H1 (cell line): Measurements from ENCODE around the gene GRIK1. TPM values are rescaled to one million over a fixed set of nuclear protein-coding genes. Genes with fewer than 3 reads are reported as not detected.

Experiments used
- CTCF ChIA-PET: fragments of 300-600 bp; sonication (Branson Sonifier 250); formaldehyde crosslinking; loops from one replicate; lab custom pipeline; 2021; ENCODE audit not compliant: partially characterized antibody; lab: Charles Lee
- POLR2A ChIA-PET: fragments of 300-600 bp; sonication (Branson Sonifier 250); formaldehyde crosslinking; loops from one replicate; lab custom pipeline; 2021; ENCODE audit warnings: inconsistent platforms; ENCODE audit not compliant: partially characterized antibody; lab: Charles Lee
- DNase-seq, 2 experiments: peaks; one replicate each; pipeline versions ENCODE4 v3.0.0 to v3.0.0-alpha.2; 2010 to 2022; ENCODE audit warnings: low spot score in 2 of 2, low read depth in 1 of 2, mixed read lengths in 1 of 2
- FAIRE-seq: peaks from 2 replicates; lab custom pipeline; 2011; peaks lifted over from hg19 to GRCh38; lab: Jason Lieb, UNC
- H2AFZ ChIP-seq: 2 replicates; pipeline ENCODE4 v1.8.1; 2012; ENCODE audit warnings: low read length, inconsistent platforms
- H2AK5ac ChIP-seq: 2 replicates; pipeline ENCODE4 v1.6.1; 2013; ENCODE audit warnings: low read depth, low read length
- H2BK120ac ChIP-seq: replicated peaks from 2 replicates; pipeline ENCODE3; 2013; ENCODE audit warnings: low read depth, low read length, inconsistent platforms
- H2BK12ac ChIP-seq: 2 replicates; pipeline ENCODE4 v1.6.1; 2013; ENCODE audit warnings: low read depth, low read length
- H2BK15ac ChIP-seq: 2 replicates; pipeline ENCODE4 v1.6.1; 2013; ENCODE audit warnings: low read length
- H2BK20ac ChIP-seq: 2 replicates; pipeline ENCODE4 v1.6.1; 2013; ENCODE audit warnings: low read length
- H2BK5ac ChIP-seq: 2 replicates; pipeline ENCODE4 v1.6.1; 2013; ENCODE audit warnings: low read depth, low read length
- H3K14ac ChIP-seq: 2 replicates; pipeline ENCODE4 v1.6.1; 2013; ENCODE audit warnings: inconsistent platforms; ENCODE audit not compliant: insufficient read length
- H3K18ac ChIP-seq: 2 replicates; pipeline ENCODE4 v1.6.1; 2013; ENCODE audit warnings: low read length; ENCODE audit errors: extremely low read depth
- H3K23ac ChIP-seq: 2 replicates; pipeline ENCODE4 v1.6.1; 2013; ENCODE audit warnings: inconsistent platforms; ENCODE audit not compliant: insufficient read length
- H3K23me2 ChIP-seq: 2 replicates; pipeline ENCODE4 v1.6.1; 2013; ENCODE audit warnings: low read depth, low read length
- H3K27ac ChIP-seq: 2 replicates; pipeline ENCODE4 v1.6.1; 2011; ENCODE audit warnings: low read depth, low read length, inconsistent platforms
- H3K27me3 ChIP-seq, 4 experiments: replicated peaks in 1 of 4; 1 replicate in 1 of 4; 2 replicates in 3 of 4; pipeline versions ENCODE4 v1.6.1 to v1.8.1; 2011 to 2013; ENCODE audit warnings: low read length in 3 of 4, mild to moderate bottlenecking in 3 of 4, inconsistent platforms in 2 of 4, mixed read lengths in 2 of 4, moderate library complexity in 1 of 4; ENCODE audit not compliant: control insufficient read depth in 3 of 4, insufficient read depth in 3 of 4; ENCODE audit errors: extremely low read depth in 1 of 4
- H3K36me3 ChIP-seq, 4 experiments: 2 replicates each; pipeline versions ENCODE4 v1.6.1 to v1.8.1; 2011 to 2013; ENCODE audit warnings: mild to moderate bottlenecking in 4 of 4, low read length in 3 of 4, moderate library complexity in 2 of 4, control low read depth in 1 of 4, inconsistent platforms in 1 of 4; ENCODE audit not compliant: insufficient read depth in 4 of 4, control insufficient read depth in 2 of 4
- H3K4ac ChIP-seq: replicated peaks from 2 replicates; pipeline ENCODE3; 2013; ENCODE audit warnings: low read length, low read depth, mixed read lengths, inconsistent platforms; ENCODE audit not compliant: insufficient read length
- H3K4me1 ChIP-seq, 4 experiments: replicated peaks in 1 of 4; 1 replicate in 1 of 4; 2 replicates in 3 of 4; pipeline versions ENCODE4 v1.6.1 to v1.8.1; 2011 to 2013; ENCODE audit warnings: low read length in 3 of 4, inconsistent platforms in 2 of 4, mixed read lengths in 1 of 4; ENCODE audit not compliant: insufficient read depth in 4 of 4, control insufficient read depth in 3 of 4
- H3K4me2 ChIP-seq, 2 experiments: 2 replicates each; pipeline versions ENCODE4 v1.6.1 to v1.8.1; 2011 to 2013; ENCODE audit warnings: low read depth in 2 of 2, low read length in 2 of 2, control low read depth in 1 of 2, inconsistent platforms in 1 of 2, mild to moderate bottlenecking in 1 of 2; ENCODE audit not compliant: insufficient read depth in 1 of 2
- H3K4me3 ChIP-seq, 4 experiments: fragments of 200-600, 300-600 bp in 1 of 4; sonication (generic), shearing (Covaris generic), sonication (Bioruptor Twin) in 1 of 4; 2 replicates each; pipeline versions ENCODE4 v1.5.1 to v1.8.1; 2011 to 2016; ENCODE audit warnings: low read length in 4 of 4, low read depth in 3 of 4, control low read depth in 2 of 4, inconsistent platforms in 2 of 4, mild to moderate bottlenecking in 2 of 4, mixed read lengths in 1 of 4, moderate library complexity in 1 of 4; ENCODE audit not compliant: insufficient read depth in 2 of 4; ENCODE audit errors: extremely low read depth in 1 of 4
- H3K56ac ChIP-seq: replicated peaks from 2 replicates; pipeline ENCODE3; 2013; ENCODE audit warnings: low read depth, mild to moderate bottlenecking, mixed read lengths, low read length, inconsistent platforms; ENCODE audit not compliant: insufficient read length
- H3K79me1 ChIP-seq: 2 replicates; pipeline ENCODE4 v1.6.1; 2013; ENCODE audit warnings: low read depth, low read length, control low read depth
- H3K79me2 ChIP-seq, 2 experiments: 2 replicates each; pipeline versions ENCODE4 v1.6.1 to v1.8.1; 2012 to 2013; ENCODE audit warnings: low read length in 2 of 2, mild to moderate bottlenecking in 2 of 2, inconsistent platforms in 1 of 2; ENCODE audit not compliant: insufficient read depth in 2 of 2, control insufficient read depth in 1 of 2
- H3K9ac ChIP-seq, 4 experiments: replicated peaks in 1 of 4; 1 replicate in 1 of 4; 2 replicates in 3 of 4; pipeline versions ENCODE4 v1.6.1 to v1.8.1; 2011 to 2013; ENCODE audit warnings: low read depth in 3 of 4, low read length in 3 of 4, control low read depth in 2 of 4, mild to moderate bottlenecking in 2 of 4, moderate library complexity in 2 of 4, inconsistent platforms in 1 of 4; ENCODE audit errors: extremely low read depth in 1 of 4
- H3K9me3 ChIP-seq, 2 experiments: 2 replicates each; pipeline versions ENCODE4 v1.6.1 to v1.8.1; 2012 to 2013; ENCODE audit warnings: mild to moderate bottlenecking in 2 of 2, moderate library complexity in 2 of 2, control low read depth in 1 of 2, inconsistent platforms in 1 of 2, low read depth in 1 of 2, low read length in 1 of 2, mixed read lengths in 1 of 2; ENCODE audit not compliant: insufficient read depth in 2 of 2
- H4K20me1 ChIP-seq, 2 experiments: replicated peaks in 1 of 2; 2 replicates each; pipeline versions ENCODE3 to v1.8.1; 2011 to 2013; ENCODE audit warnings: inconsistent platforms in 2 of 2, low read length in 2 of 2, mild to moderate bottlenecking in 1 of 2; ENCODE audit not compliant: insufficient read depth in 2 of 2, control insufficient read depth in 1 of 2
- H4K5ac ChIP-seq: 2 replicates; pipeline ENCODE4 v1.6.1; 2013; ENCODE audit warnings: low read length, low read depth, mixed read lengths, inconsistent platforms; ENCODE audit not compliant: insufficient read length
- H4K8ac ChIP-seq: 2 replicates; pipeline ENCODE4 v1.8.0; 2013; ENCODE audit warnings: mild to moderate bottlenecking, moderate library complexity, low read length, inconsistent platforms; ENCODE audit not compliant: insufficient read depth; ENCODE audit errors: extremely low read depth
- H4K91ac ChIP-seq: replicated peaks from 2 replicates; pipeline ENCODE3; 2013; ENCODE audit warnings: low read length, mixed read lengths, inconsistent platforms; ENCODE audit not compliant: insufficient read length
- CEBPB ChIP-seq: IDR thresholded peaks from 2 replicates; pipeline ENCODE4 v1.6.1; 2012; ENCODE audit warnings: low read depth, low read length
- CREB1 ChIP-seq: IDR thresholded peaks from 2 replicates; pipeline ENCODE4 v1.6.1; 2012; ENCODE audit warnings: inconsistent platforms
- FOSL1 ChIP-seq: IDR thresholded peaks from 2 replicates; pipeline ENCODE4 v1.6.1; 2011; ENCODE audit warnings: mild to moderate bottlenecking, low read depth, low read length, moderate library complexity; ENCODE audit not compliant: insufficient read depth
- GABPA ChIP-seq: IDR thresholded peaks from 2 replicates; pipeline ENCODE4 v1.6.1; 2011; ENCODE audit warnings: mild to moderate bottlenecking, low read length, moderate library complexity, borderline replicate concordance; ENCODE audit not compliant: insufficient read depth
- KDM1A ChIP-seq: fragments of 200-600, 300-600 bp; sonication (generic); IDR thresholded peaks from 2 replicates; pipeline ENCODE4 v1.7.1; 2016; ENCODE audit warnings: mild to moderate bottlenecking, low read length, borderline replicate concordance
- PHF8 ChIP-seq: fragments of 200-600 bp; sonication (generic); conservative IDR thresholded peaks from 2 replicates; pipeline ENCODE4 v1.7.1; 2012; ENCODE audit warnings: low read depth, mild to moderate bottlenecking, inconsistent platforms, low read length, moderate library complexity
- RAD21 ChIP-seq, 2 experiments: IDR thresholded peaks in 1 of 2; conservative IDR thresholded peaks in 1 of 2; 2 replicates each; pipeline ENCODE4 v1.6.1; 2011; ENCODE audit warnings: low read depth in 2 of 2, low read length in 2 of 2, improper control_type of control experiment in 1 of 2, inconsistent platforms in 1 of 2, mild to moderate bottlenecking in 1 of 2, moderate library complexity in 1 of 2
- RFX5 ChIP-seq: IDR thresholded peaks from 2 replicates; pipeline ENCODE4 v1.6.1; 2011; ENCODE audit warnings: low read depth, low read length, improper control_type of control experiment, borderline replicate concordance
- RNF2 ChIP-seq: fragments of 200-900, 300-1000 bp; sonication (generic); IDR thresholded peaks from 2 replicates; pipeline ENCODE4 v1.7.1; 2016; ENCODE audit warnings: borderline replicate concordance, low read depth, mild to moderate bottlenecking, antibody characterized with exemption, low read length; ENCODE audit not compliant: poor library complexity, severe bottlenecking; ENCODE audit errors: missing control alignments
- SIN3A ChIP-seq, 2 experiments: IDR thresholded peaks in 1 of 2; conservative IDR thresholded peaks in 1 of 2; 2 replicates each; pipeline ENCODE4 v1.6.1; 2011 to 2012; ENCODE audit warnings: low read length in 2 of 2, improper control_type of control experiment in 1 of 2, low read depth in 1 of 2, mild to moderate bottlenecking in 1 of 2
- SP1 ChIP-seq: IDR thresholded peaks from 2 replicates; pipeline ENCODE4 v1.6.1; 2011; ENCODE audit warnings: low read depth, low read length
- TAF1 ChIP-seq: IDR thresholded peaks from 2 replicates; pipeline ENCODE4 v1.6.1; 2011; ENCODE audit warnings: mild to moderate bottlenecking, low read depth, low read length
- WGBS, 2 experiments: shearing (Covaris generic) in 1 of 2; methylation state at CpG; one replicate each; pipeline versions ENCODE4 v1.1.6 to v1.1.7; 2013 to 2015; ENCODE audit warnings: low lambda C conversion rate in 2 of 2, mixed read lengths in 2 of 2, inconsistent platforms in 1 of 2, low coverage in 1 of 2, missing lambda C conversion rate in 1 of 2; ENCODE audit not compliant: insufficient replicate concordance in 2 of 2, insufficient coverage in 1 of 2, insufficient read length in 1 of 2; ENCODE audit errors: extremely low coverage in 1 of 2, missing lambda C conversion rate in 1 of 2; 5-methylcytosine and 5-hydroxymethylcytosine counted together
- polyA plus RNA-seq, 7 experiments: library from polyadenylated mRNA; depleted of rRNA in 3 of 7; stranded (reverse) in 5 of 7; unstranded in 2 of 7; fragments of >200 nt in 5 of 7; fragments of 200-250 nt in 2 of 7; gene quantifications; 1 replicate in 5 of 7; 2 replicates in 1 of 7; 4 replicates in 1 of 7; pipeline versions ENCODE4 v1.2.1 to v1.2.3, GENCODE V29; 2011 to 2013; ENCODE audit warnings: missing spikeins in 2 of 7, mixed read lengths in 2 of 7
- total RNA-seq: library from RNA; stranded (reverse); fragmentation: NEBNext Ultra II Directional; extraction: Animal tissue kit (Norgen Biotek cat#: 25700); gene quantifications from 2 replicates; pipeline ENCODE4 v1.2.1, GENCODE V29; 2021

The GRIK1 gene
- total and polyA plus RNA-seq, 2 of the 8 experiments (the other 6 are each of a cell fraction or from before 2014, with no cell fraction given) = 0.11 to 0.32 TPM

GRCh38 chr21:29660047-29660720, 279.6 kb downstream of the GRIK1 start:
- ChIA-PET CTCF (no interaction called here), POLR2A (no interaction called here)
- H3K79me2 ChIP-seq = no peaks in the 10 kb centered on the region
- no peak overlapping the region for H2BK15ac ChIP-seq
- no peak overlapping the region for H3K4me2 ChIP-seq
- H4K8ac ChIP-seq = no peak overlapping the region
- H2AFZ ChIP-seq = no peak overlapping the region
- no peak overlapping the region for H2BK5ac ChIP-seq
- H3K9me3 ChIP-seq = no peaks in the 10 kb centered on the region
- no peak overlapping the region for H2BK20ac ChIP-seq
- no peak overlapping the region for H4K5ac ChIP-seq
- no peak overlapping the region for H3K9ac ChIP-seq
- H2BK120ac ChIP-seq = no peak overlapping the region
- H4K91ac ChIP-seq = no peak overlapping the region
- H3K4ac ChIP-seq = no peak overlapping the region
- H3K4me3 ChIP-seq = no peak overlapping the region
- H3K27me3 ChIP-seq = no peaks in the 10 kb centered on the region
- TF ChIP-seq RFX5 = no peak
- no peak for TF ChIP-seq CEBPB
- TF ChIP-seq PHF8 = no peak
- no peak for TF ChIP-seq RAD21 (IDR thresholded peaks at IDR 0.05 in 1 of 2, conservative IDR thresholded peaks at IDR 0.05 in 1 of 2; ENCODE audit: low read depth in 2 of 2, low read length in 2 of 2)
- no peak for TF ChIP-seq FOSL1
- TF ChIP-seq SIN3A (conservative IDR thresholded peaks at IDR 0.05 in 1 of 2, IDR thresholded peaks at IDR 0.05 in 1 of 2; ENCODE audit: low read depth in 1 of 2, low read length in 2 of 2) = no peak
- no peak for TF ChIP-seq CREB1
- TF ChIP-seq GABPA = no peak
- no peak for TF ChIP-seq SP1
- TF ChIP-seq RNF2 = no peak
- TF ChIP-seq KDM1A = no peak
- no peak for TF ChIP-seq TAF1
- no peaks in the 10 kb centered on the region for H4K20me1 ChIP-seq
- FAIRE-seq = no peak
- no peak overlapping the region for H2AK5ac ChIP-seq
- H3K56ac ChIP-seq = no peak overlapping the region
- H3K79me1 ChIP-seq = no peaks in the 10 kb centered on the region
- no peaks in the 10 kb centered on the region for H3K23me2 ChIP-seq
- 71% methylated on average over 2 of the region's 2 CpGs; no CpG with 5 or more reads in 1 of the 2 experiments for WGBS, 2 experiments
- H3K18ac ChIP-seq = no peak overlapping the region
- no peak overlapping the region for H3K23ac ChIP-seq
- H3K36me3 ChIP-seq = 0 out of 8 replicates have a peak, but pooled peaks cover 0 to 3% (median 0%) of the 10 kb centered on the region in 4 experiments
- no peak for DNase-seq
- H2BK12ac ChIP-seq = no peak overlapping the region
- H3K27ac ChIP-seq = no peak overlapping the region
- no peaks in the 10 kb centered on the region; a peak in 3 of 7 replicates for H3K4me1 ChIP-seq
- H3K14ac ChIP-seq = no peak overlapping the region
